Mesenteric fat pad (tissue), 1 donor: ENCODE results near the gene DLAT. TPM values are rescaled to one million over a fixed set of nuclear protein-coding genes. Genes with fewer than 3 reads are reported as not detected.
"Not testable (repeated sequence)": the region's sequence is repeated elsewhere in the genome, so short reads cannot be mapped to it uniquely, and the experiment has no call there.

Experiments
- DNase-seq: peaks from one replicate; pipeline ENCODE4 v3.0.0-alpha.2; 2020; ENCODE audit warnings: low spot score
- total RNA-seq: library from RNA; stranded (reverse); fragmentation: NEBNext Ultra II Directional; extraction: Animal tissue kit (Norgen Biotek cat#: 25700); gene quantifications from one replicate; pipeline ENCODE4 v1.2.1, GENCODE V29; 2021
- donor health status: DM: yes; HTN: yes; CAD: no.

The DLAT gene
- total RNA-seq, 1 donor from 2014 or later = 77.7 TPM

DNA sequence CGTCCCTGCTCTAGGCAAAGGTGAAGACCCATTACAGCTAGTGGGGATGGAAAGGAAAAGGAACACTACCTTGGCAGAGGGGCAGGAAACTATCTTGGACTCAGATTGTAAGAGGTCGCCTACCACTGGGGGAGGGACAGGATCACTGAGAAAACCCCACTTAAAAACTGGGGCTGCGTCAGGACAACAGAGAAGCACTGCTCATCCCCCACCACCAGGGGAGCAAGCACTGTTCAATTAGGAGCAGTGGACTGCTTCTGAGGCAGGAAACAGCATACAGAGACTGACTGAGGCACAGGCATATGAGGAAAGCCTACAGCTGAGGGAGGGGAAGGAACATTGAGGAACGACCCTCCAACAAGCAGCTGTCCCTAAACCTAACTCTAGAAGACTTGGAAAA is 20.8 kb upstream of the DLAT start:
- no peak for DNase-seq

DNA sequence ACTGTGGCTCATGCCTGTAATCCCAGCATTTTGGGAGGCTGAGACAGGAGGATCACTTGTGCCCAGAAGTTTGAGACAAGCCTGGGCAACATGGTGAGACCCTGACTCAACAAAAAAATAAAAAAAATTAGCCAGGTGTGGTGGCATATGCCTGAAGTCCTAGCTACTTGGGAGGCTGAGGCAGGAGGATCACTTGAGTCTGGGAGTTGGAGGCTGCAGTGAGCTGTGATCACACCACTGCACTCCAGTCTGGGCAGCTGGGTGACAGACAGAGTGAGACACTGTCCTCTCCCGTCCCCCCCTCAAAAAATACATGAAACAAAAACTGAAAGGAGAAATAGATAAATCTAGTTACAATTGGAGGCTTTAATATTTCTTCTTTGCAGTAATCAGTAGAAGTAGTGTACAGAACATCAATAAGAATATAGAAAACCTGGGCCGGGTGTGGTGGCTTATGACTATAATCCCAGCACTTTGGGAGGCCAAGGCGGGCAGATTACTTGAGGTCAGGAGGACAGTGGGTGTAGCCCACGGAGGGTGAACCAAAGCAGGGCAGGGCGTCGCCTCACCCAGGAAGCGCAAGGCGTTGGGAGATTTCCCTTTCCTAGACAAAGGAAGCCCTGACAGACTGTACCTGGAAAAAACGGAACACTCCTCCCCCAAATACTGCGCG is 19.6 kb upstream of the DLAT start:
- no peak for DNase-seq

DNA sequence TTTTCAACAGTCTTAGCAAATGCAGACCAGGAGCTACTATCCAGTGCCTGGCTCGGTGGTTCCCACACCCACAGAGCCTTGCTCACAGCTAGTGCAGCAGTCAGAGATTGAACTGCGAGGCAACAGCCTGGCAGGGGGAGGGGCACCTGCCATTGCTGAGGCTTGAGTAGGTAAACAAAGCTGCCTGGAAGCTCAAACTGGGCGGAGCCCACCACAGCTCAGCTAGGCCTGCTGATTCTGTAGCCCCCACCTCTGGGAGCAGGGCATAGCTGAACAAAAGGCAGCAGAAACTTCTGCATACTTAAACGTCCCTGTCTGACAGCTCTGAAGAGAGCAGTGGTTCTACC is 19.1 kb upstream of the DLAT start:
- not testable (repeated sequence) for DNase-seq

DNA sequence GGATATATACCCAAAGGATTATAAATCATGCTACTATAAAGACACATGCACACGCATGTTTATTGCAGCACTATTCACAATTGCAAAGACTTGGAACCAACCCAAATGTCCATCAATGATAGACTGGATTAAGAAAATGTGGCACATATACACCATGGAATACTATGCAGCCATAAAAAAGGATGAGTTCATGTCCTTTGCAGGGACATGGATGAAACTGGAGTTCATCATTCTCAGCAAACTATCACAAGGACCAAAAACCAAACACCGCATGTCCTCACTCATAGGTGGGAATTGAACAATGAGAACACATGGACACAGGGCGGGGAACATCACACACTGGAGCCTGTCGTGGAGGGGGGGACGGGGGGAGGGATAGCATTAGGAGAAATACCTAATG is 13.8 kb upstream of the DLAT start:
- DNase-seq = not testable (repeated sequence)

DNA sequence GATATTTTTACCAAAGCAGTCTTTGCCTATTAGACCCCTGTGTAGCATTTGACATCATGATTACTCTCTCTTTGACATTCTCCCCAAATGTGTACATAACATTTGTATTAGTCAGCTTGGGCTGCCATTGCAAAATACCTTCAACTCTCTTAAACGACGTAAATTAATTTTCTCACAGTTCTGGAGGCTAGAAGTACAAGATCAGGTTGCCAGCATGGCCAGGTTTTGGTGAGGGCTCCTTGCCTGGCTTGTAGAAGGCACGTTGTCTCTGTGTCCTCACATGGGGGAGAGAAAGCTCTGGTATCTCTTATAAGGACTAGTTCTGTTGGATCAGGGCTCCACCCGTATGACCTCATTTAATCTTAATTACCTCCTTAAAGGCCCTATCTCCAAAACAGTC is 12.3 kb upstream of the DLAT start:
- no peak for DNase-seq

GRCh38 chr11:112013497-112014164 is 11.6 kb upstream of the DLAT start:
- DNase-seq = no peak

- no peak for DNase-seq
Measured at GRCh38 chr11:112016088-112016764, 9.0 kb upstream of the DLAT start.

DNA sequence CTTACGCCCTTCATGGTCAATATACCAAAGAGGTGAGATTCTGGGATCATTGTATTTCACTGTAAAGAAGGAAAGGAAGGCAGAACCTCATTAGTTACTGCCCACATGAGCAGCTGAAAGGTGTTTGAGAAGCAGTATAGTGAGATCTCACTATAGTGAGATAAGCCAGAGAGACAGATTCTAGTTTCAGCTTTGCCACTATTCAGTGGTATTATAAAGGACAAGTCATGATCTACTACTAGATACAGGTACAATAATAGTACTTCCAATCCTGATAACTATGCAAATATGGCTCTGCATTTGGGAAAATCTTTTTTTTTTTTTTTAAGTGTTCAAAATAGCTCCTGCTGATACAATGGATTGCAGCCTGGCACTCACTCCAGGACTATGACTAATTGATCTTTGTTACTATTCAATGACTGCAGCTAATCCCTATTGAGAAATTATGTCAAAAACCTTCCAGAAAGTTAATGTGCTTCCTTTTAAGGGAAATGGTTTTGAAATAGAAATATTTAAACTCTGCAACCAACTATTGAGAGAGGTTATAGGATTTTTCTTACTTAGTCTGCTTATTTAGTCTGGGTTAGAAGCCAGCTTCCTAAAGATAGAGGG is 8.3 kb upstream of the DLAT start:
- DNase-seq = no peak

GRCh38 chr11:112017538-112017937 is 7.7 kb upstream of the DLAT start:
- DNase-seq = no peak

- no peak for DNase-seq
Measured at GRCh38 chr11:112019066-112019465, 6.1 kb upstream of the DLAT start.

DNA sequence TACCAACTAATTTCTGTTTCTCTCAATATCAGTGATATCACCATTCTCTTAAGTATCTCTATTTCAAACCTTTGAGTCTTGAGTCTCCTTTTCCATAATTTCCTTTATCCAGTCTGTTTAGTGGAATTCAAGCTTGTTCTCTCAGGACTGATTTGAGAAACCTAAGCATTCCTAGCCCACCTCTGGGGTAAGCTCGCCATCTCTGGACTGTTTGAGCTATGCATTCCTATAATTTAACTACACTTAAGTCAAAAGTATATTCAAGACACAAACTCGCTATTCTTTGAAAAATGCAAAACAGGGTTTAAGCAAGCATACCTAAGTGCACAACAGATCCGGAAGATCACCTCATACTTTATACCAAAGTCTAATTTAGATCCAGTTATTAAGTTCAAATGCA is 2.1 kb upstream of the DLAT start:
- no peak for DNase-seq

GRCh38 chr11:112024178-112024772 is 933 bp upstream of the DLAT start:
- no peak for DNase-seq

DNA sequence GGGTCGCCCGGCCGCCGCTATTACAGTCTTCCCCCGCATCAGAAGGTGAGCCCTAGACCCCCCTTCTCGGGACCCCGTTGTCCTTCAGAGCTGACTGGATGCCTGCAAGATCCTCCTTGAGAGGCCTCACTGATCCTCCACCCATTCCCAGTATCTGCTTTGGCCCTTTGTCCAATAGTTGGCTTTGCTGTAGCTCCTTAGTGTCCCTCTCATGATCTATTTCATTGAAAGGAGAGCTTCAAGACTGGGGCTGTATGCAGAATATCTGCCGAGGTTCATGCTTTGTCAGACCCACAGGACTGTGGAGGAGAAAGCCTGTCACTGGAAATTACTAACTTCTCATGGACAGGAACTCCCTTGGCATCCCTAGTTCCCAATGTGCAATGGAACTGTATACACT is 499 bp downstream of the DLAT start:
- DNase-seq = no peak

DNA sequence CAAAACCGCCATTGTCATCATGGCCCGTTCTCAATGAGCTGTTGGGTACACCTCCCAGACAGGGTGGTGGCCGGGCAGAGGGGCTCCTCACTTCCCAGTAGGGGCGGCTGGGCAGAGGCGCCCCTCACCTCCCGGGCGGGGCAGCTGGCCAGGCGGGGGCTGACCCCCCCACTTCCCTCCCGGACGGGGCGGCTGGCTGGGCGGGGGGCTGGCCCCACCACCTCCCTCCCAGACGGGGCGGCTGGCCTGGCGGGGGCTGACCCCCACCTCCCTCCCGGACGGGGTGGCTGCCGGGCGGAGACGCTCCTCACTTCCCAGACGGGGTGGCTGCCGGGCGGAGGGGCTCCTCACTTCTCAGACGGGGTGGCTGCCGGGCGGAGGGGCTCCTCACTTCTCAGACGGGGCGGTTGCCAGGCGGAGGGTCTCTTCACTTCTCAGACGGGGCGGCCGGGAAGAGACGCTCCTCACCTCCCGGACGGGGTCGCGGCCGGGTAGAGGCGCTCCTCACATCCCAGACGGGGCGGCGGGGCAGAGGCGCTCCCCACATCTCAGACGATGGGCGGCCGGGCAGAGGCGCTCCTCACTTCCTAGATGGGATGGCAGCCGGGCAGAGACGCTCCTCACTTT is 1.7 kb downstream of the DLAT start:
- DNase-seq = not testable (repeated sequence)

DNA sequence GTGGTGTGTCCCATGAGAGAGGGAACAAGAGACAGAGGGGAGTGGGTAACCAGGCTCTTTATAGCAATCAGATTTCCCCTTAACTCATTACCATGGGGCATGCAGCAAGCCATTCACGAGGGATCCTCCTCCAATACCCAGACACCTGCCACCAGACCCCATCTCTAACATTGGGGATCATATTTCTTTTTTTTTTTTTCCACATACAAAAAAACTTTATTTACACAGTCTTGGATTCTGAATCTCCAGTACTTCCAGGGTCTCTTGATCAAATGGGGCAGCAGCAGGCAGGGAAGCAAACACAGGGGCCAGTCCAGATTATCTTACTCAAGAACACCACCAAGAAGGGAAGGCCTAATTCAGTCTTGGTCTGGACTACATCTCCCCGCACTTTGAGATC is 4.3 kb downstream of the DLAT start:
- DNase-seq = no peak

DNA sequence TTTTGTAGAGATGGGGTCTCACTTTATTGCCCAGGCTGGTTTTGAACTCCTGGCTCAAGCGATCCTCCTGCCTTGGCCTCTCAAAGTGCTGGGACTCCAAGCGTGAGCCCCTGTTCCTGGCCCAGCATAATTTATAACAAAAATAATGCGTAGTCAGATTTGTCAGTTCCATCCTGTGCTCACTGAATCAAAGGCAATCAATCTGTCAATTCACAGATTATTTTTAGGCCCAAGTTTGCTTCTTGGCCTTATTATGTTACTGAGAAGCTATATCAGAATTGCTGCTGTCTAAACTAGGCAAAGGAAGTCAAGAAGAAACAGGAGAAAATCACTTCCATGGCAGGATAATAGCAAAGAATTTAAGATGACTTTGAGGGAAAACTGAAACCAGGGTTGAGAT is 8.7 kb downstream of the DLAT start:
- DNase-seq = no peak

GRCh38 chr11:112037527-112037926 is 12.3 kb downstream of the DLAT start:
- no peak for DNase-seq

GRCh38 chr11:112042161-112042960 is 17.2 kb downstream of the DLAT start:
- no peak for DNase-seq

DNA sequence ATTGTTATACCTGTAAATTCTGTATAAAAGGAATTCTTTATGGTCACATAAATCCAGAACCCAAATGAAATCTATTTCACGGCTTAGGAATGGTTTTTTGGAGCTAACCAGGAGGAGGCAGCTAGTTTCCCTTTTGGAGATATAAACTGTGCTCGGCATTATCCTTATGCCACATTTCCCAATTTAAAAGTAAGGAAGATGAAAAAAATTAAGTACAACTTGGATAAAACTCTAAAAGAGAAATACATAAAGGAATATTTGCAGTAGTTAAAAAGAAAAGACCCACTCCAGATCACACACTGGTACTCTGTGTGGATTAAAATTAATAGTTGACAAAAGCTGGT is 17.7 kb downstream of the DLAT start:
- no peak for DNase-seq

DNA sequence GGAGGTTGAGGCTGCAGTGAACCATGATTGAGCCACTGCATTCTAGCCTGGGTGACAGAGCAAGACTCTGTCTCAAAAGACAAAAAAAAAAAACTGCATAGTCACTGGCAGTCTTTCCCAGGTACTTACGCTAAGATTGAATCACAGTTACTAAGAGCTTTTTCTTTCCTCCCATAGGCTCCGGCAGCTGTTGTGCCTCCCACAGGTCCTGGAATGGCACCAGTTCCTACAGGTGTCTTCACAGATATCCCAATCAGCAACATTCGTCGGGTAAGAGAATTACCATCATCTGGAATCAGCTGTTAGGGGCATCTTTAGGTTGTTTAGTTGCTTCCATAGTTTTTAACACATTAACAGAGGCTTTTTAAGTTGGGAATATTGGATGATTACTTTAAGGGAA is 19.8 kb downstream of the DLAT start:
- no peak for DNase-seq

DNA sequence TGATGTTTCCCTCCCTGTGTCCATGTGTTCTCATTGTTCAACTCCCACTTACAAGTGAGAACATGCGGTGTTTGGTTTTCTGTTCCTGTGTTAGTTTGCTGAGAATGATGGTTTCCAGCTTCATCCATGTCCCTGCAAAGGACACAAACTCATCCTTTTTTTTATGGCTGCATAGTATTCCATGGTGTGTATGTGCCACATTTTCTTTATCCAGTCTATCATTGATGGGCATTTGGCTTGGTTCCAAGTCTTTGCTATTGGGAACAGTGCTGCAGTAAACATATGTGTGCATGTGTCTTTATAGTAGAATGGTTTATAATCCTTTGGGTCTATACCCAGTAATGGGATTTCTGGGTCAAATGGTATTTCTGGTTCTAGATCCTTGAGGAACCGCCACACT is 21.4 kb downstream of the DLAT start:
- DNase-seq = not testable (repeated sequence)
